GM21786 (cell line): ENCODE data around the gene DPH2.

Source experiments
- ATAC-seq: cut with Tn5 transposase; IDR thresholded peaks from one replicate; pipeline ENCODE4 v1.9.1; 2021; ENCODE audit not compliant: unreplicated experiment

The DPH2 gene

DNA sequence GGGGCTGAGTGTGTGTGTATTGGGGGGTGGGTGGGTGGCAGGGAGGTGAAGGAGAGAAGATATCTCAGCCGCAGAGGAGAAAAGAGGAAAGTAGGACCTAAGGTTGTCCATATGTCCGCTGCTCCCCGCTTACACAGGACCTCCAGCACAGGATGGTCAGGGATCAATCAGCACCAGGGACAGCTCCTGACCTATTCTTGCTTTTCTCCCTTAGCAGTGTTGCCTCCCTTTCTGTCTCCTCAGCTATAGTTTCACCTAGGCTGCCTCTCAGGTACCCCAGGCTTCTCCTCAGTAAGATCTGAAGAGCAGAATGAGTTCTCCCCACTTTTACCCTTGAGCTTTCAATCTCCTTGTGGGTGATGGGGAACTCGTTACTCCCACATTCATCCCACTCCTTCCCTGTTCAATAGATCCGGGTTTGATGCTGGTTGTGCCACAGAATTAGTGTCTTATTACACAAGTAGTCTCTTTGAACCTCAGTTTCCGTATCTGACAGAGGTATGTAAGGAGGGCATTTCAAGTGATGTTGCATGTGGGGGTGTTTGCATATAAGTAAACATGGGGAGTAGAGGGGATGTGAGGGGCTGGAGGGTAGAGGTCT lies 1.4 kb upstream of the DPH2 start:
- ATAC-seq = no peak

DNA sequence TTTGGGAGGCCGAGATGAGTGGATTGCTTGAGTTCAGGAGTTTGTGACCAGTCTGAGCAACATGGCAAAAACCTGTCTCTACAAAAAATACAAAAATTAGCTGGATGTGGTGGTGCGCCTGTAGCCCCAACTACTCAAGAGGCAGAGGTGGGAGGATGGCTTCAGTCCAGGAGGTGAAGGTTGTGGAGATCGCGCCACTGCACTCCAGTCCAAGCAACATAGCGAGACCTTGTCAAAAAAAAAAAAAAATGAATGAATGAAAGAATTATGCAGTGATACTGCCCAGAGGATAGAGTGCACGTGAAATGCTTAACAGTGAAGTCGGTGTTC lies 429 bp upstream of the DPH2 start:
- no peak for ATAC-seq

GRCh38 chr1:43970502-43970901 lies 692 bp downstream of the DPH2 start:
- no peak for ATAC-seq

DNA sequence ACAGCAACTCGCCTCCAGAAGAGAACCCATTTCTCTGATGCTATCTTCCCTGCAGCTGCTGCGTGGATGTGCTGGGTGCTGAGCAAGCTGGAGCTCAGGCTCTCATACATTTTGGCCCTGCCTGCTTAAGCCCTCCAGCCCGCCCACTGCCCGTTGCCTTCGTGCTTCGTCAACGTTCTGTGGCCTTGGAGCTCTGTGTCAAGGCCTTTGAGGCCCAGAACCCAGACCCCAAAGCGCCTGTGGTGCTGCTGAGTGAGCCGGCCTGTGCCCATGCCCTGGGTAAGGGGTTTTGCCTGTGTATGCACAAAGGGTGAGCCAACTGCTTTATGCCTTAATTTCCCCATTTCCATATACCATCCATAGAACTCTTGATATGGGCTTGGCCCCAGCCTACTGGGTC lies 1.1 kb downstream of the DPH2 start:
- no peak for ATAC-seq

- ATAC-seq = no peak
Measured at GRCh38 chr1:43971336-43971980, 1.6 kb downstream of the DPH2 start.

- no peak for ATAC-seq
Measured at GRCh38 chr1:43973981-43974442, 4.2 kb downstream of the DPH2 start.

- ATAC-seq = peak; percentile 67
Measured at GRCh38 chr1:43974443-43975248, 4.8 kb downstream of the DPH2 start, which contains the start of gene ATP6V0B. TSS of gene ATP6V0B (plus strand) at chr1:43974960. CDS start at chr1:43975041, 81 bp downstream.

- no peak for ATAC-seq
Measured at GRCh38 chr1:43975249-43975961, 5.6 kb downstream of the DPH2 start.

- ATAC-seq = no peak
Measured at GRCh38 chr1:43976045-43976444, 6.2 kb downstream of the DPH2 start.

GRCh38 chr1:43976890-43977289 lies 7.1 kb downstream of the DPH2 start:
- ATAC-seq = no peak

DNA sequence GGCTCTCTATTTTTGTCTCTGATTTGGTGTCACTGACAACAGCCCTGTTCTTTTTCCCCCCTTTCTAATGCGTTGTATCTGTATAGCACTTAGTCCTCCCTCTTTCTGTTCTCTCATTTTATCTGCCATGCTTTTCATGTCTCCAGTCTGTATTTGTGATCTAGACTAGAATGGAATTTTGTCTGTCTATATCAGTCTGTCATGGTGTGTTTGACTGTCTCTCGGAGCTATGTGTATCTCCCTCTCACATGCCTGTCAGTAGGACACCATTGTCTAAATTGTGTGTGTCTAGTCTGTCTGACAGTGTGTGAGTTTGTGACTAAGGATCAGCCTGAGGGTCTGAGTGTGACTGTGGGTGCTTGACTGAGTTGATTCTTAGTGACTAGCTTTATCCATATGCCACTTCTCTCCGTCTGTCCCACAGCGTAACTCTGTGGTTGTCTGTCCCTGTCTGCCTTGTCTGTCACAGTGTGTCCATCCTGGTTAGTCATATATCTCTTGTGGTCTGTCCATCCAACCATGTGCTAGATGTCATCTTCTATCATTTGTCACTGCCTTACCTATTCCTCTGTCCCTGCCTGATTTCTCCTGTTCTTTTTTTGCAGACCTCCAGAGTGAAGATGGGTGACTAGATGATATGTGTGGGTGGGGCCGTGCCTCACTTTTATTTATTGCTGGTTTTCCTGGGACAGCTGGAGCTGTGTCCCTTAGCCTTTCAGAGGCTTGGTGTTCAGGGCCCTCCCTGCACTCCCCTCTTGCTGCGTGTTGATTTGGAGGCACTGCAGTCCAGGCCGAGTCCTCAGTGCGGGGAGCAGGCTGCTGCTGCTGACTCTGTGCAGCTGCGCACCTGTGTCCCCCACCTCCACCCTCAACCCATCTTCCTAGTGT lies 7.8 kb downstream of the DPH2 start:
- no peak for ATAC-seq

GRCh38 chr1:43978264-43978550 lies 8.4 kb downstream of the DPH2 start:
- ATAC-seq = no peak

DNA sequence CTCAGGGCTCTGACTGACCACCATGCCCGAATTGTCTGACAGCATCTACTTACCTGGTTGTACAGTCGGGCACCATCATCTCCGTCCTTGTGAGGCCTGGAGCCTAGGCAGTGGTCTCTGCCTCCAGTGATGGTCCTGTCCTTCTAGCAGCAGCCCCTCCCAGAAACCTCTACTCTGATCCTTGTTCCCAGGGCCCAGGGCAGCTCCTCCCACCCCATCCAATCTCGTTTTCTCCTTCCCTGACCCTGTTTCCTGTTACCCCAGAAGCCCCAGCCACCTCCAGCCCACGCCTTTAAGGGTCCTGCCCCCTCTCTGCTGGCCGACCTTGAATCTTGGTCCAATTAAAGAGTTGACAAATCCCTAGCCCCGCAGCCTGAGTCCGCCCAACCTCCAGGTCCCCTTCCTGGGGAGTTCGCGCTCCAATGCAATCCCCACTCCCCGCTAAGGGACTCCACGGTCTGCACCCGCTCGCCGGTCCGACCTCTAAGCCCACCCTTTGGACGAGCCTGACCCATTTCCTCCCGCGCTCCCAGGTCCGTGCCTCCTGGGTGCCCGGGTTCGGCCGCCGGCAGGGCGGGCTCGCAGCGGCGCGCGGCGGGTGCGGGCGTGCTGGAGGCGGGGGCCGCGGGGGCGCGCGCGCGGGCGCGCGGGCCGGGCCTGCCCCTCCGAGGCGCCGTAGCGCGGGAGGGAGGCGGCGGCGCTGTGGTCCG lies 8.9 kb downstream of the DPH2 start, which contains the start of gene B4GALT2:
Gene B4GALT2 (plus strand): TSS at position 660 of the 710 bp plus-strand sequence. CDS start 1,951 bp downstream, outside the sequence.
- ATAC-seq = no peak

GRCh38 chr1:43979261-43979527 lies 9.4 kb downstream of the DPH2 start:
- no peak for ATAC-seq

- ATAC-seq = no peak
Measured at GRCh38 chr1:43979528-43980254, 9.9 kb downstream of the DPH2 start.

DNA sequence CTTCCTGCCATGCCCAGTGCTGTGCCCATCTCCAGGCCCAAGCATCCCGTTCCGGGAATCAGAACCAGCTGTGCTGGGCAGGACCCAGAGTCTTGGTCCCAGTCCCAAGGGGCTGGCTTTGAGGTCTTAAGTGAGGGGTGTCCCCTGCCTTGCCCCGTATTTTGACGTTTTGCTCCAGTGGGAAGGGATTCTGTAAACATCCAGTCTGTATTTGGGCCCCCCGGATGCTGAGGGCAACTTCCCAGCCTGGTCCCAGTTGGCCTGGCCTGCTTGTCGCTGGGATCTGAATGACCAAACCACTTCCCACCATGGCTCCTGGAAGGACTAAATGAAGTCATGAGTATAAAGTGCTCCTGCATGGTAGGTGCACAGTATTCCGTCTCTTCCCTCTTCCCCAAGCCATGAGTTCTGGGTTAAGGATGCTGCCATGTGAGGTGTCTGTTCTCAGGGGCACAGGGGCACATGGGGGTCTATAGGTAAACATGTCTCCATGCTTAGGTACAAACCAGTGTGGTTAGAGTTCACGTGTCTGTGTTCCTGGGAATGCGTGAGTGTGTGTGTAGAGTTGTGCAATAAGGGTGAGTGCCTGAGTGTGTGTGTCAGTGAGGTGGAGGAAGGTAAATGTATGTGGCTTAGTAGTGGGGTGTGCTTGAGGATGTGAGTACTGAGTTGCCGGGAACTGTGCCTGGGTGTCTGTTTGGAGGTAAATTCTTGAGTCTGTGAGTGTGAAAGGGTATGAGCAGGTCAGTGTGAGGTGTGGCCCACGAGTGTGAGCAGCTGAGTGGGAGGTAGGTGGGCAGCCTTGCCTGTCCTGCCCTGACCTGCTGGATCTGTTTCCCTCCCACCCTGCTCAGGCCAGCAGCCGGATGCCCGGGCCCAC lies 10.7 kb downstream of the DPH2 start:
- no peak for ATAC-seq

GRCh38 chr1:43981135-43981491 lies 11.3 kb downstream of the DPH2 start:
- no peak for ATAC-seq

DNA sequence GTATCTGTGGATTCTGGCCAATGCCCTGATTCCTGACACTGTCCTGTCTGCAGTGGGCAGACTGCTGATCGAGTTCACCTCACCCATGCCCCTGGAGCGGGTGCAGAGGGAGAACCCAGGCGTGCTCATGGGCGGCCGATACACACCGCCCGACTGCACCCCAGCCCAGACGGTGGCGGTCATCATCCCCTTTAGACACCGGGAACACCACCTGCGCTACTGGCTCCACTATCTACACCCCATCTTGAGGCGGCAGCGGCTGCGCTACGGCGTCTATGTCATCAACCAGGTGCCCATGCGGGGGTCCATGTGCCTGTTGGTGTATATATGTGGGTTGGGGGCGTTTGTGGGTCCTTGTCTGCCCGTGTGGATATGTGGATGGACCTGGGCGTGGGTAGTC lies 11.8 kb downstream of the DPH2 start:
- no peak for ATAC-seq

GRCh38 chr1:43982241-43982640 lies 12.4 kb downstream of the DPH2 start:
- no peak for ATAC-seq
